Neural progenitor cell (in vitro differentiated cells): ENCODE data around the gene ARHGAP15. TPM values are rescaled to one million over a fixed set of nuclear protein-coding genes. Genes with fewer than 3 reads are reported as not detected.

ENCODE experiments used
- DNase-seq: peaks from one replicate; pipeline ENCODE4 v3.0.0-alpha.2; 2016; ENCODE audit warnings: low spot score
- H2AFZ ChIP-seq: fragments of 200-600 bp; sonication (generic); replicated peaks from 2 replicates; pipeline ENCODE4 v1.6.1; 2016; ENCODE audit warnings: antibody characterized with exemption
- H3F3A ChIP-seq: fragments of 200-600 bp; sonication (generic); 2 replicates; pipeline ENCODE4 v1.6.1; 2016; ENCODE audit warnings: antibody characterized with exemption, low read depth
- H3K27ac ChIP-seq: fragments of 200-600 bp; sonication (generic); 2 replicates; pipeline ENCODE4 v1.5.1; 2016; ENCODE audit warnings: mild to moderate bottlenecking
- H3K27me3 ChIP-seq: fragments of 200-600 bp; sonication (generic); 2 replicates; pipeline ENCODE4 v1.6.1; 2016; ENCODE audit warnings: mild to moderate bottlenecking, moderate library complexity
- H3K36me3 ChIP-seq: fragments of 200-600 bp; sonication (generic); 2 replicates; pipeline ENCODE4 v1.5.1; 2016
- H3K4me1 ChIP-seq: fragments of 200-600 bp; sonication (generic); 2 replicates; pipeline ENCODE4 v1.6.1; 2016; ENCODE audit warnings: mixed run types
- H3K4me2 ChIP-seq: fragments of 200-600 bp; sonication (generic); 2 replicates; pipeline ENCODE4 v1.6.1; 2016
- H3K4me3 ChIP-seq: fragments of 200-600 bp; sonication (generic); 2 replicates; pipeline ENCODE4 v1.5.1; 2016
- H3K79me2 ChIP-seq: fragments of 200-600 bp; sonication (generic); 2 replicates; pipeline ENCODE4 v1.6.1; 2016; ENCODE audit warnings: low read depth
- H3K9ac ChIP-seq: fragments of 200-600 bp; sonication (generic); 2 replicates; pipeline ENCODE4 v1.6.1; 2016
- H3K9me3 ChIP-seq: fragments of 200-600 bp; sonication (generic); 2 replicates; pipeline ENCODE4 v1.5.1; 2016; ENCODE audit warnings: low read depth
- H4K20me1 ChIP-seq: fragments of 200-600 bp; sonication (generic); 2 replicates; pipeline ENCODE4 v1.6.1; 2016; ENCODE audit warnings: low read depth
- H3K27ac Mint-ChIP-seq: 3 replicates; pipeline ENCODE4 v1.8.0; 2021; ENCODE audit warnings: mixed read lengths
- H3K27me3 Mint-ChIP-seq: 2 replicates; pipeline ENCODE4 v1.8.0; 2022; ENCODE audit warnings: low read depth, mild to moderate bottlenecking, inconsistent platforms, moderate library complexity, mixed read lengths; ENCODE audit not compliant: insufficient read depth
- H3K36me3 Mint-ChIP-seq: 3 replicates; pipeline ENCODE4 v1.8.0; 2021; ENCODE audit warnings: mixed read lengths
- H3K4me1 Mint-ChIP-seq: 3 replicates; pipeline ENCODE4 v1.8.0; 2021; ENCODE audit warnings: mixed read lengths
- H3K4me3 Mint-ChIP-seq: 3 replicates; pipeline ENCODE4 v1.8.0; 2021; ENCODE audit warnings: mild to moderate bottlenecking, moderate library complexity, mixed read lengths
- H3K9me3 Mint-ChIP-seq: 3 replicates; pipeline ENCODE4 v1.8.0; 2020; ENCODE audit warnings: mixed read lengths
- EZH2 ChIP-seq: fragments of 200-600 bp; sonication (generic); IDR thresholded peaks from 2 replicates; pipeline ENCODE4 v1.6.1; 2017; ENCODE audit warnings: antibody characterized with exemption, mild to moderate bottlenecking, moderate library complexity
- EZH2phosphoT487 ChIP-seq: fragments of 200-600 bp; sonication (generic); IDR thresholded peaks from 2 replicates; pipeline ENCODE4 v1.6.1; 2017; ENCODE audit warnings: antibody characterized with exemption
- total RNA-seq: library from RNA; depleted of rRNA; stranded (reverse); fragments of >200 nt; gene quantifications from 2 replicates; pipeline ENCODE4 v1.2.3, GENCODE V29; 2015; ENCODE audit warnings: low replicate concordance
- TF ChIP-seq, protein P1 (sequence below): fragments of 200-600 bp; sonication (generic); IDR thresholded peaks from 2 replicates; pipeline ENCODE4 v1.5.1; 2017; ENCODE audit warnings: antibody characterized with exemption, mild to moderate bottlenecking

Gene ARHGAP15
- total RNA-seq, 1 donor from 2014 or later = 5.9 TPM

DNA sequence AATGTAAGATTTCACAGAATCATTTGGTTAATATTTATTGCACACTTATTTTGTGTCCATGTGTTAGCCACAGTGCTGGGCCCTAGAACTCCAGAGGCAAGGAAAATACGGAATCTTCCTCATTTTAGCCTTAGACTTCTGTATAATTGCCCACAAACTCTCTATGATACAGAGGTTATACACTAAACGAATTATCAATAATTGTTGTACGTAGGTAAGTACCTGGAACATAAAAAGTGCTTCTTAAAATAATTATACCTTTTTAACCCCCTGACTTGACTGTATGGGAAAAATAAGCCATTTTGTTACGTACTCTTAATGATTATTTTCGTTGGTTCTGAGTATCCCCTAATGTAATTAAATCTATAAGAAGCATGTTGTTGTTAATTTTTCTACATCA is 119.4 kb downstream of the ARHGAP15 start:
- Mint-ChIP-seq H3K27me3 (peaks cover 4% of the 10 kb centered on the region), H3K4me1 (no peaks in the 10 kb centered on the region), H3K36me3 (no peaks in the 10 kb centered on the region), H3K4me3 (no peak overlapping the region), H3K27ac (no peak overlapping the region), H3K9me3 (no peaks in the 10 kb centered on the region)
- no peak overlapping the region for H2AFZ ChIP-seq
- H4K20me1 ChIP-seq = no peaks in the 10 kb centered on the region
- no peaks in the 10 kb centered on the region for H3K36me3 ChIP-seq
- no peak overlapping the region for H3K27ac ChIP-seq
- H3K27me3 ChIP-seq = no peaks in the 10 kb centered on the region
- H3K79me2 ChIP-seq = no peaks in the 10 kb centered on the region
- no peaks in the 10 kb centered on the region for H3K4me1 ChIP-seq
- no peaks in the 10 kb centered on the region for H3K9me3 ChIP-seq
- H3K4me3 ChIP-seq = no peak overlapping the region
- no peaks in the 10 kb centered on the region for H3F3A ChIP-seq
- DNase-seq = no peak
- TF ChIP-seq EZH2 = no peak
- TF ChIP-seq, protein P1, sequence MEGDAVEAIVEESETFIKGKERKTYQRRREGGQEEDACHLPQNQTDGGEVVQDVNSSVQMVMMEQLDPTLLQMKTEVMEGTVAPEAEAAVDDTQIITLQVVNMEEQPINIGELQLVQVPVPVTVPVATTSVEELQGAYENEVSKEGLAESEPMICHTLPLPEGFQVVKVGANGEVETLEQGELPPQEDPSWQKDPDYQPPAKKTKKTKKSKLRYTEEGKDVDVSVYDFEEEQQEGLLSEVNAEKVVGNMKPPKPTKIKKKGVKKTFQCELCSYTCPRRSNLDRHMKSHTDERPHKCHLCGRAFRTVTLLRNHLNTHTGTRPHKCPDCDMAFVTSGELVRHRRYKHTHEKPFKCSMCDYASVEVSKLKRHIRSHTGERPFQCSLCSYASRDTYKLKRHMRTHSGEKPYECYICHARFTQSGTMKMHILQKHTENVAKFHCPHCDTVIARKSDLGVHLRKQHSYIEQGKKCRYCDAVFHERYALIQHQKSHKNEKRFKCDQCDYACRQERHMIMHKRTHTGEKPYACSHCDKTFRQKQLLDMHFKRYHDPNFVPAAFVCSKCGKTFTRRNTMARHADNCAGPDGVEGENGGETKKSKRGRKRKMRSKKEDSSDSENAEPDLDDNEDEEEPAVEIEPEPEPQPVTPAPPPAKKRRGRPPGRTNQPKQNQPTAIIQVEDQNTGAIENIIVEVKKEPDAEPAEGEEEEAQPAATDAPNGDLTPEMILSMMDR = no peak
- no peak for TF ChIP-seq EZH2phosphoT487
- no peak overlapping the region for H3K4me2 ChIP-seq
- H3K9ac ChIP-seq = no peak overlapping the region

DNA sequence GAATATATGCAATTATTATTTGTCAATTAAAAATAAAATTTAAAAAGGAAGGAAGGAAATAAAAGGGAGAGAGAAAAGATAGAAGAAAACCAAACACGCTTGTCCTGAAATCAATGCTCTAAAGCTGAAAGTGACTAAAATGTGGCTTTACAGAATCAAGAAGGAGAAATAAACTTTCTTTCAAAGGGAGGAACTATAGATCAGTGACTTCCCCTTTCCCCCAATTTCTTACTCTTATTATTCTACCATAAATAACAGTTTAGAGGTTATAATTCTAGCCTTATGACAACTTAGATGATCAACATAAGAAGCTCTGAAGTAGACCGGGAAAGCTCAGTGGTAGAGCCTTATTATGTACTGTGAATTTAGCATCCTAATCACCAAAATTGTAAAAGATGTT is 122.5 kb downstream of the ARHGAP15 start:
- Histone ChIP-seq H3F3A (no peaks in the 10 kb centered on the region), H3K27ac (no peak overlapping the region), H3K9ac (no peak overlapping the region), H3K27me3 (no peaks in the 10 kb centered on the region), H3K9me3 (no peaks in the 10 kb centered on the region), H2AFZ (no peak overlapping the region), H3K4me3 (no peak overlapping the region), H3K4me2 (no peak overlapping the region), H3K36me3 (no peaks in the 10 kb centered on the region), H3K4me1 (no peaks in the 10 kb centered on the region), H3K79me2 (no peaks in the 10 kb centered on the region), H4K20me1 (no peaks in the 10 kb centered on the region)
- H3K4me1 Mint-ChIP-seq = no peaks in the 10 kb centered on the region
- peaks cover 4% of the 10 kb centered on the region for H3K27me3 Mint-ChIP-seq
- no peak for DNase-seq
- no peaks in the 10 kb centered on the region for H3K36me3 Mint-ChIP-seq
- no peak for TF ChIP-seq EZH2phosphoT487
- no peak for TF ChIP-seq EZH2
- TF ChIP-seq, protein P1 = no peak
- H3K4me3 Mint-ChIP-seq = no peak overlapping the region
- H3K27ac Mint-ChIP-seq = no peak overlapping the region
- no peaks in the 10 kb centered on the region for H3K9me3 Mint-ChIP-seq

DNA sequence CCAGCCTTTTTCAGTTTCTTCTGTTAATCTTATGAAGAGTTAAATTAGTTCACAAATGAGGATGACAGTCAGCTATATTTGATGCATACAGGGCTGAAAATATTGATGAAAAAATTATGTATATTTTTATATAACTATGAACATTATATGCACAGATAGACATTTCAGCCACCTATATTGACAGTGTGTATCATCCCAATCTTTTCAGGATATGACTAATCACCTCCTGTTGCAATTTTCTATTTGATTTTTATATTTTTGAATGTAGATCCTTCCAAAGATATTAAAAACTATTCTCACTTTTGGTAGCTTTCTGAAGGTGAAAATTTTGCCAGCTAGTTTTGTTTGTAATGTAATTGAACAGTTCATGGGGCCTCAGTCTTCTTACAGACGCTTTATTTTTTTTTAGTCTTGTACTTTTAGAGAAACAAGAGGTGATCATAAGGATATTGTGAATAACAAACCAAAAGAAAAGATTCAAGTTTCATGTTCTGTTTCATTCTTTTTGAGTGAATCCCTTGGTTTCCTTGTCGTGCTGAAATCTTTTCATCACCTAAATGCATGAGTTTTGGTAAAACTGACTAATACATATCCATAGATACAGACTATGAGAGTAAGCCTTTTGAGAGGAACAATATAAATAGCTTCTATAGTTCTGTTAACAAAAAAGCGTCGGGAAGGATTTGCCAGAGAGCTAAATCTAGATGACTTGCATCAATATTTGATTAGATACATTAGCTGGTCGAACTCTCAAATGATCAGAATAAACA is 123.1 kb downstream of the ARHGAP15 start:
- Histone ChIP-seq H2AFZ (no peak overlapping the region), H3K4me3 (no peak overlapping the region), H3F3A (no peaks in the 10 kb centered on the region), H3K4me1 (no peaks in the 10 kb centered on the region), H3K27ac (no peak overlapping the region), H3K9me3 (no peaks in the 10 kb centered on the region), H3K36me3 (no peaks in the 10 kb centered on the region), H3K79me2 (no peaks in the 10 kb centered on the region), H4K20me1 (no peaks in the 10 kb centered on the region), H3K27me3 (no peaks in the 10 kb centered on the region), H3K4me2 (no peak overlapping the region), H3K9ac (no peak overlapping the region)
- Mint-ChIP-seq H3K36me3 (no peaks in the 10 kb centered on the region), H3K9me3 (no peaks in the 10 kb centered on the region), H3K4me1 (no peaks in the 10 kb centered on the region), H3K4me3 (no peak overlapping the region), H3K27me3 (peaks cover 2% of the 10 kb centered on the region), H3K27ac (no peak overlapping the region)
- no peak for DNase-seq
- TF ChIP-seq, protein P1 = no peak
- no peak for TF ChIP-seq EZH2
- no peak for TF ChIP-seq EZH2phosphoT487
